GM12878 (cell line): ENCODE data around the gene SHISA9. TPM values are rescaled to one million over a fixed set of nuclear protein-coding genes. Genes with fewer than 3 reads are reported as not detected.

Source experiments
- ATAC-seq: fragments of 200-7000 bp; cut with Tn5 transposase; 3 replicates; pipeline ENCODE4 v1.9.1; 2020; ENCODE audit warnings: mild to moderate bottlenecking, moderate library complexity
- BruUV-seq: library from RNA; stranded (reverse); fragments of 400-500 nt; replicated peaks from 2 replicates; lab custom pipeline; 2021; lab: Mats Ljungman, UMichigan
- CTCF ChIA-PET: fragments of 300-600 bp; sonication (Branson Sonifier 250); formaldehyde crosslinking; extraction: SDS; loops from one replicate; lab custom pipeline; 2021; ENCODE audit warnings: inconsistent platforms; lab: Yijun Ruan, JAX
- POLR2A ChIA-PET: fragments of 350-600 bp; formaldehyde crosslinking; extraction: SDS; loops from one replicate; lab custom pipeline; 2021; ENCODE audit warnings: inconsistent platforms; lab: Charles Lee
- RAD21 ChIA-PET: fragments of 300-600 bp; sonication (Branson Sonifier 250); formaldehyde crosslinking; loops from one replicate; lab custom pipeline; 2023; ENCODE audit warnings: antibody characterized with exemption; ENCODE audit not compliant: unreplicated experiment; lab: Charles Lee
- SMC1A ChIA-PET: fragments of 300-600 bp; sonication (Branson Sonifier 250); formaldehyde crosslinking; loops from one replicate; lab custom pipeline; 2023; ENCODE audit not compliant: unreplicated experiment, uncharacterized antibody; lab: Charles Lee
- DNase-seq: peaks from one replicate; pipeline ENCODE4 v3.0.0-alpha.2; 2011; ENCODE audit warnings: low read depth, low spot score
- FAIRE-seq: peaks from 3 replicates; lab custom pipeline; 2011; peaks lifted over from hg19 to GRCh38; lab: Jason Lieb, UNC
- H2AFZ ChIP-seq: 2 replicates; pipeline ENCODE4 v1.6.0; 2011; ENCODE audit warnings: low read depth, low read length, control low read depth; ENCODE audit not compliant: control insufficient read depth
- H3K27ac ChIP-seq: 2 replicates; pipeline ENCODE4 v1.5.1; 2011; ENCODE audit warnings: control low read depth; ENCODE audit not compliant: control insufficient read depth, insufficient read depth
- H3K27me3 ChIP-seq, 2 experiments: replicated peaks in 1 of 2; 2 replicates each; pipeline versions ENCODE4 v1.6.0 to v1.6.1; 2011; ENCODE audit warnings: low read length in 1 of 2; ENCODE audit not compliant: control insufficient read depth in 2 of 2, insufficient read depth in 2 of 2
- H3K36me3 ChIP-seq, 2 experiments: 2 replicates each; pipeline ENCODE4 v1.5.1; 2011; ENCODE audit warnings: low read length in 1 of 2; ENCODE audit not compliant: control insufficient read depth in 2 of 2, insufficient read depth in 2 of 2
- H3K4me1 ChIP-seq: 2 replicates; pipeline ENCODE4 v1.6.1; 2011; ENCODE audit warnings: mild to moderate bottlenecking, low read length, moderate library complexity, mixed read lengths; ENCODE audit not compliant: control insufficient read depth, insufficient read depth
- H3K4me2 ChIP-seq: 2 replicates; pipeline ENCODE4 v1.6.0; 2011; ENCODE audit warnings: control low read depth; ENCODE audit not compliant: control insufficient read depth, insufficient read depth
- H3K4me3 ChIP-seq: fragments of 200-600 bp; sonication (generic); 2 replicates; pipeline ENCODE4 v1.5.1; 2016
- H3K79me2 ChIP-seq: 2 replicates; pipeline ENCODE4 v1.6.0; 2011; ENCODE audit warnings: low read length; ENCODE audit not compliant: control insufficient read depth, insufficient read depth
- H3K9ac ChIP-seq: 2 replicates; pipeline ENCODE4 v1.8.0; 2011; ENCODE audit warnings: low read length, control low read depth, mixed read lengths; ENCODE audit not compliant: control insufficient read depth, insufficient read depth
- H3K9me3 ChIP-seq: replicated peaks from 3 replicates; pipeline ENCODE4 v1.5.1; 2011; ENCODE audit warnings: mild to moderate bottlenecking, low read length; ENCODE audit not compliant: control insufficient read depth, insufficient read depth
- H4K20me1 ChIP-seq: 2 replicates; pipeline ENCODE4 v1.6.0; 2011; ENCODE audit not compliant: control insufficient read depth, insufficient read depth
- BACH1 ChIP-seq: fragments of 450-650 bp; IDR thresholded peaks from 2 replicates; pipeline ENCODE4 v1.6.1; 2017; ENCODE audit warnings: mild to moderate bottlenecking, borderline replicate concordance
- FOXK2 ChIP-seq: fragments of 450-650 bp; IDR thresholded peaks from 2 replicates; pipeline ENCODE4 v1.6.1; 2017; ENCODE audit warnings: mild to moderate bottlenecking, moderate library complexity
- HCFC1 ChIP-seq: fragments of 150-350 bp; IDR thresholded peaks from 2 replicates; pipeline ENCODE4 v1.6.1; 2014; ENCODE audit warnings: low read length
- IKZF1 ChIP-seq: fragments of 450-650 bp; conservative IDR thresholded peaks from 2 replicates; pipeline ENCODE4 v1.6.1; 2017; ENCODE audit warnings: antibody characterized with exemption, mild to moderate bottlenecking
- KDM1A ChIP-seq: fragments of 200-600 bp; sonication (generic); IDR thresholded peaks from 2 replicates; pipeline ENCODE4 v1.6.1; 2016; ENCODE audit warnings: borderline replicate concordance
- MYB ChIP-seq: fragments of 150-350 bp; IDR thresholded peaks from 2 replicates; pipeline ENCODE4 v1.6.1; 2014; ENCODE audit warnings: mild to moderate bottlenecking, low read depth, low read length, borderline replicate concordance
- NRF1 ChIP-seq: conservative IDR thresholded peaks from 2 replicates; pipeline ENCODE4 v1.6.1; 2011; ENCODE audit warnings: mild to moderate bottlenecking, low read depth, low read length, improper control_type of control experiment
- SIN3A ChIP-seq: IDR thresholded peaks from 2 replicates; pipeline ENCODE4 v1.6.1; 2012; ENCODE audit warnings: low read depth, low read length, improper control_type of control experiment
- SREBF2 ChIP-seq: IDR thresholded peaks from 2 replicates; pipeline ENCODE4 v1.6.1; 2012; ENCODE audit warnings: mild to moderate bottlenecking, low read length
- TBL1XR1 ChIP-seq: IDR thresholded peaks from 2 replicates; pipeline ENCODE4 v1.6.1; 2012; ENCODE audit warnings: low read depth, low read length, improper control_type of control experiment
- ZNF24 ChIP-seq: fragments of 450-650 bp; IDR thresholded peaks from 2 replicates; pipeline ENCODE4 v1.6.1; 2017; ENCODE audit warnings: antibody characterized with exemption, mild to moderate bottlenecking
- WGBS: methylation state at CpG from one replicate; pipeline ENCODE4 v1.1.6; 2016; ENCODE audit warnings: low lambda C conversion rate; ENCODE audit not compliant: insufficient replicate concordance, insufficient coverage; ENCODE audit errors: missing lambda C conversion rate; 5-methylcytosine and 5-hydroxymethylcytosine counted together
- in situ Hi-C: fragments of 300-500 bp; cut with MboI; formaldehyde crosslinking; loops from 9 replicates; pipeline ENCODE4 v1.14.3; 2018; ENCODE audit warnings: mixed read lengths
- intact Hi-C: fragments of 100-400 bp; cut with micrococcal nuclease; formaldehyde crosslinking; loops from one replicate; pipeline ENCODE4 v1.14.2; 2022; ENCODE audit not compliant: unreplicated experiment
- polyA plus RNA-seq, 11 experiments: library from polyadenylated mRNA; depleted of rRNA in 4 of 11; unstranded in 6 of 11; stranded (reverse) in 5 of 11; fragments of >200 nt; fragmentation: Nextera tagmentation in 4 of 11; fragmentation: Illumina TruSeq in 1 of 11; extraction: Ambion mirVana in 4 of 11; extraction: Trizol in 1 of 11; gene quantifications; 1 replicate in 1 of 11; 2 replicates in 10 of 11; pipeline versions ENCODE4 v1.2.1 to v1.2.3, GENCODE V29; 2011 to 2016; ENCODE audit warnings: inconsistent platforms in 2 of 11, missing spikeins in 2 of 11, low read depth in 1 of 11
- total RNA-seq, 4 experiments: library from RNA; depleted of rRNA in 3 of 4; stranded (reverse); fragments of >200 nt in 3 of 4; fragmentation: Illumina TruSeq in 1 of 4; extraction: Trizol in 1 of 4; gene quantifications; 2 replicates each; pipeline versions ENCODE4 v1.2.1 to v1.2.3, GENCODE V29; 2013 to 2021
- TF ChIP-seq, protein P1 (sequence below): fragments of 450-650 bp; IDR thresholded peaks from 2 replicates; pipeline ENCODE4 v1.6.1; 2017; ENCODE audit warnings: mild to moderate bottlenecking, low read depth, inconsistent platforms; ENCODE audit not compliant: poor library complexity, severe bottlenecking

Gene SHISA9
- total and polyA plus RNA-seq, 10 of the 15 experiments (the other 5 are each of a cell fraction or from before 2014, with no cell fraction given): 0.03 to 25.5 (median 0.07) TPM

DNA sequence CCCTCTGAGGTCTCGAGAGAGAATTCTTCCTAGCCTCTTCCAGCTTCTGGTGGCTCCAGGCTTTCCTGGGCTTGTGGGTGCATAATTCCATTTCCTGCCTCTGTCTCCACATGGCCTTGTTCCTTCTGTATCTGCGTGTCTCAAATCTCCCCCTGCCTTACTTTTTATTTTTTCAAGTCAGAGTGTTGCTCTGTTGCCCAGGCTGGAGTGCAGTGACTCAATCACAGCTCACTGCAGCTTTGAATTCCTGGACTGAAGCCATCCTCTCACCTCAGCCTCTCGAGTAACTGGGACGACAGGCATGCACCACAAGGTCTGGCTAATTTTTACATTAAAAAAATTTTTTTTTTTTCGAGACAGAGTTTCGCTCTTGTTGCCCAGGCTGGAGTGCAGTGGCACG, 120.6 kb downstream of the SHISA9 start:
- WGBS: 10% methylated on average over 7 of the region's 7 CpGs

More for the DNA sequence above, 120.6 kb downstream of the SHISA9 start:
- Histone ChIP-seq H3K27me3 (no peaks in the 10 kb centered on the region), H2AFZ (no peak overlapping the region), H3K9me3 (no peaks in the 10 kb centered on the region), H3K79me2 (no peaks in the 10 kb centered on the region), H3K9ac (no peak overlapping the region), H3K4me3 (no peak overlapping the region), H4K20me1 (no peaks in the 10 kb centered on the region), H3K4me1 (no peaks in the 10 kb centered on the region), H3K27ac (no peak overlapping the region), H3K4me2 (no peak overlapping the region), H3K36me3 (no peaks in the 10 kb centered on the region)
- POLR2A ChIA-PET: no interaction called here
- TF ChIP-seq SREBF2 (no peak), MYB (no peak), BACH1 (no peak), HCFC1 (no peak), IKZF1 (no peak), SIN3A (no peak), ZNF24 (no peak), KDM1A (no peak), FOXK2 (no peak), TBL1XR1 (no peak), NRF1 (no peak)
- TF ChIP-seq, protein P1, sequence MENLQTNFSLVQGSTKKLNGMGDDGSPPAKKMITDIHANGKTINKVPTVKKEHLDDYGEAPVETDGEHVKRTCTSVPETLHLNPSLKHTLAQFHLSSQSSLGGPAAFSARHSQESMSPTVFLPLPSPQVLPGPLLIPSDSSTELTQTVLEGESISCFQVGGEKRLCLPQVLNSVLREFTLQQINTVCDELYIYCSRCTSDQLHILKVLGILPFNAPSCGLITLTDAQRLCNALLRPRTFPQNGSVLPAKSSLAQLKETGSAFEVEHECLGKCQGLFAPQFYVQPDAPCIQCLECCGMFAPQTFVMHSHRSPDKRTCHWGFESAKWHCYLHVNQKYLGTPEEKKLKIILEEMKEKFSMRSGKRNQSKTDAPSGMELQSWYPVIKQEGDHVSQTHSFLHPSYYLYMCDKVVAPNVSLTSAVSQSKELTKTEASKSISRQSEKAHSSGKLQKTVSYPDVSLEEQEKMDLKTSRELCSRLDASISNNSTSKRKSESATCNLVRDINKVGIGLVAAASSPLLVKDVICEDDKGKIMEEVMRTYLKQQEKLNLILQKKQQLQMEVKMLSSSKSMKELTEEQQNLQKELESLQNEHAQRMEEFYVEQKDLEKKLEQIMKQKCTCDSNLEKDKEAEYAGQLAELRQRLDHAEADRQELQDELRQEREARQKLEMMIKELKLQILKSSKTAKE: no peak
- no peak for DNase-seq
- intact Hi-C loops (no loop called here), in situ Hi-C loops (no loop called here)
- SMC1A ChIA-PET: no interaction called here
- no TSS peak for BruUV-seq
- no peak for ATAC-seq
- RAD21 ChIA-PET: no interaction called here
- CTCF ChIA-PET: no interaction called here
- FAIRE-seq: no peak
